ENCODE results near the gene ENOX2. TPM values are rescaled to one million over a fixed set of nuclear protein-coding genes. Genes with fewer than 3 reads are reported as not detected.

Gene ENOX2
- polyA plus RNA-seq, 1 experiment = 16.8 TPM

GRCh38 chrX:130719413-130719812, 183.6 kb downstream of the ENOX2 start:
- POLR2A ChIA-PET = no interaction called here

DNA sequence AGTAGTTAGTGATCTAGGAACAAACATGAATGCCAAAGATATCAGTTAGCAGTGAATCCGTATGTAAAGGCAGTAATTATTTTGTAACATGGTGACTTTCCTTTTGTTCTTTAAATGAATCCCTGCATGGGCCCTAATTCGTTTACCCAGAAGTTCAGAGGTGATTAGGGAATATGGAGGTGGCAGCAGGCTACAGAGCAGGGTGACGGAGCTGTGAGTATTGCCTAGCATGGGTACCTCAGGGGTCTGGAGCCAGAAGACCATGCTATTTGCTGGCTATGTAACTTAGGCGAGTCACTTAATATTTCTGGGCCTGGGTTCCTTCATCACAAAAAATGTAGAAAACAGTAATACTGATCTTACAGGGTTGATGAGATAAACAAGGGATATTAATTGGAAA, 184.9 kb downstream of the ENOX2 start:
- DNase-seq (ENCODE audit: low read depth, low spot score) = no peak
- ChIA-PET POLR2A (no interaction called here), CTCF (no interaction called here)
- Histone ChIP-seq H3K9me3 (ENCODE audit: control insufficient read depth, insufficient read depth, low read length) (no peaks in the 10 kb centered on the region), H3K27me3 (ENCODE audit: control insufficient read depth, insufficient read depth, low read length) (no peaks in the 10 kb centered on the region), H3K4me3 (ENCODE audit: low read depth, low read length) (no peak overlapping the region), H3K27ac (ENCODE audit: low read depth, low read length) (no peak overlapping the region)
- TF ChIP-seq CTCF (IDR thresholded peaks at IDR 0.05; ENCODE audit: low read depth, low read length) = no peak

More at GRCh38 chrX:130719413-130719812, 183.6 kb downstream of the ENOX2 start:
- no peak overlapping the region for H3K4me3 ChIP-seq (ENCODE audit: low read depth, low read length)
- H3K27me3 ChIP-seq (ENCODE audit: control insufficient read depth, insufficient read depth, low read length) = no peaks in the 10 kb centered on the region
- no peak for DNase-seq (ENCODE audit: low read depth, low spot score)
- no peak overlapping the region for H3K27ac ChIP-seq (ENCODE audit: low read depth, low read length)
- CTCF ChIA-PET = no interaction called here
- no peak for TF ChIP-seq CTCF (IDR thresholded peaks at IDR 0.05; ENCODE audit: low read depth, low read length)
- H3K9me3 ChIP-seq (ENCODE audit: control insufficient read depth, insufficient read depth, low read length) = no peaks in the 10 kb centered on the region

GRCh38 chrX:130716781-130717413, 186.1 kb downstream of the ENOX2 start:
- POLR2A ChIA-PET = no interaction called here
- CTCF ChIA-PET = no interaction called here
- Histone ChIP-seq H3K27ac (ENCODE audit: low read depth, low read length) (no peak overlapping the region), H3K9me3 (ENCODE audit: control insufficient read depth, insufficient read depth, low read length) (no peaks in the 10 kb centered on the region), H3K27me3 (ENCODE audit: control insufficient read depth, insufficient read depth, low read length) (no peaks in the 10 kb centered on the region), H3K4me3 (ENCODE audit: low read depth, low read length) (no peak overlapping the region)
- DNase-seq (ENCODE audit: low read depth, low spot score) = no peak
- no peak for TF ChIP-seq CTCF (IDR thresholded peaks at IDR 0.05; ENCODE audit: low read depth, low read length)

DNA sequence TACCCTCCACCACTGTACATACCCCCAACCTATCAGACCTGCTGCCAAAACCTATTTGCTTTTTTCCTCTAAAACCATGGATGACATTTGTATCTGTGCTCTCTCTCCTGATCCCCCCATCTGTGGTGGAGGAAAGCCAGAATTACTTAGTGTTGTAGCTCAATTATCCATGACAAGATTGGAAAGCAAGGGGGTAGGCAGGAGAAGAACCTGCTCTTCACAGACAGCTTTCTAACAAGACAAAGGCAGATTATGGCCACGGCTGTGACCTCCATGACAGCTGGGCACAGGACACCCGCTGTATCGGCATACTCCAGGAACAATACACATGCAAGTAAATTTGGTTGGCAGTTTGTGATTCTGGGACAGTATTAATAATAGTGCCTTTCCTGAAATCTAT, 186.7 kb downstream of the ENOX2 start:
- Histone ChIP-seq H3K27ac (ENCODE audit: low read depth, low read length) (no peak overlapping the region), H3K9me3 (ENCODE audit: control insufficient read depth, insufficient read depth, low read length) (no peaks in the 10 kb centered on the region), H3K27me3 (ENCODE audit: control insufficient read depth, insufficient read depth, low read length) (no peaks in the 10 kb centered on the region), H3K4me3 (ENCODE audit: low read depth, low read length) (no peak overlapping the region)
- CTCF ChIA-PET = interaction anchor here (0.6 kb wide), 1 partner anchor 20 kb away, joined by 3 read pairs; no protein-coding TSS in a partner anchor
- no peak for TF ChIP-seq CTCF (IDR thresholded peaks at IDR 0.05; ENCODE audit: low read depth, low read length)
- DNase-seq (ENCODE audit: low read depth, low spot score) = no peak
- POLR2A ChIA-PET = no interaction called here

- DNase-seq (ENCODE audit: low read depth, low spot score) = no peak
- POLR2A ChIA-PET = interaction anchor here (0.7 kb wide), 1 partner anchor 9 kb away, joined by 3 read pairs; no protein-coding TSS in a partner anchor
- H3K4me3 ChIP-seq (ENCODE audit: low read depth, low read length) = no peak overlapping the region
- no peak for TF ChIP-seq CTCF (IDR thresholded peaks at IDR 0.05; ENCODE audit: low read depth, low read length)
- no peak overlapping the region for H3K27ac ChIP-seq (ENCODE audit: low read depth, low read length)
- no peaks in the 10 kb centered on the region for H3K9me3 ChIP-seq (ENCODE audit: control insufficient read depth, insufficient read depth, low read length)
- no peaks in the 10 kb centered on the region for H3K27me3 ChIP-seq (ENCODE audit: control insufficient read depth, insufficient read depth, low read length)
- CTCF ChIA-PET = no interaction called here
Observed at GRCh38 chrX:130715299-130715698, 187.7 kb downstream of the ENOX2 start.

Data from AG04450 (cell line).